Fibroblast of villous mesenchyme (primary cell): ENCODE data around the gene AKAP14. TPM values are rescaled to one million over a fixed set of nuclear protein-coding genes. Genes with fewer than 3 reads are reported as not detected.
"Not testable (repeated sequence)": the region's sequence is repeated elsewhere in the genome, so short reads cannot be mapped to it uniquely, and the experiment has no call there.

Experiments used
- DNase-seq: peaks from one replicate; pipeline ENCODE4 v3.0.0-alpha.2; 2010; ENCODE audit warnings: low read depth
- H3K4me3 ChIP-seq: 2 replicates; pipeline ENCODE4 v1.5.1; 2011; ENCODE audit warnings: low read depth, mild to moderate bottlenecking, low read length
- CTCF ChIP-seq: IDR thresholded peaks from 2 replicates; pipeline ENCODE4 v1.5.1; 2012; ENCODE audit warnings: low read depth, mild to moderate bottlenecking, low read length; ENCODE audit not compliant: insufficient read depth
- total RNA-seq: library from RNA; depleted of rRNA; stranded (reverse); fragments of >200 nt; gene quantifications from 2 replicates; pipeline ENCODE4 v1.2.3, GENCODE V29; 2012

AKAP14 gene
- total RNA-seq, 1 donor, result not detected

- H3K4me3 ChIP-seq, result no peak overlapping the region
- DNase-seq, result no peak
- TF ChIP-seq CTCF, result no peak
These were observed 3.4 kb downstream of the AKAP14 start for GRCh38 chrX:119899125-119899524.

- no peak overlapping the region for H3K4me3 ChIP-seq
- TF ChIP-seq CTCF, result no peak
- no peak for DNase-seq
These were observed 5.3 kb downstream of the AKAP14 start for GRCh38 chrX:119900976-119901375.

GRCh38 chrX:119916310-119916709 lies 20.6 kb downstream of the AKAP14 start:
- DNase-seq, result no peak
- no peak overlapping the region for H3K4me3 ChIP-seq
- TF ChIP-seq CTCF, result no peak

- DNase-seq, result no peak
- TF ChIP-seq CTCF, result no peak
- no peak overlapping the region for H3K4me3 ChIP-seq
These were observed 22.2 kb downstream of the AKAP14 start for GRCh38 chrX:119917877-119918276.

GRCh38 chrX:119919835-119920585 lies 24.3 kb downstream of the AKAP14 start:
- no peak for TF ChIP-seq CTCF
- no peak overlapping the region for H3K4me3 ChIP-seq
- no peak for DNase-seq

GRCh38 chrX:119922391-119922790 lies 26.7 kb downstream of the AKAP14 start:
- DNase-seq, H3K4me3 ChIP-seq: not testable (repeated sequence)

- H3K4me3 ChIP-seq, result no peak overlapping the region
- no peak for TF ChIP-seq CTCF
- no peak for DNase-seq
These were observed 39.7 kb downstream of the AKAP14 start for GRCh38 chrX:119935215-119935874.
